ENCODE measurements around the gene AGAP1.
"Not testable (repeated sequence)": the region's sequence is repeated elsewhere in the genome, so short reads cannot be mapped to it uniquely, and the experiment has no call there.

AGAP1 gene

DNA sequence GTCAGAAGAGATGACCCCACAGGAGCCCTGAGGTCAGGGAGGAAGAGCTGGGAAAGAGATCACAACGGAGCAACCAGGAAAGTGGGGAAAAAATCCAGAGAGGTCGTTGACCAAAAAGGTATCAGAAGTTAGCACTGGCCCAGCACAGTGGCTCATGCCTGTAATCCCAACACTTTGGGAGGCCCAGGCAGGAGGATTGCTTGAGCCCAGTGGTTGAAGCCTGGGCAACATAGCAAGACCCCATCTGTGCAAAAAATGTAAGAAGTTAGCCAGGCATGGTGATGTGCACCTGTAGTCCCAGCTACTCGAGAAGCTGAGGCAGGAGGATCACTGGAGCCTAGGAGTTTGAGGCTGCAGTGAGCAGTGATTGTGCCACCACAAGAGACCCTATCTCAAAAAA is 552.9 kb downstream of the AGAP1 start:
- no peak for DNase-seq (ENCODE audit: low spot score)

DNA sequence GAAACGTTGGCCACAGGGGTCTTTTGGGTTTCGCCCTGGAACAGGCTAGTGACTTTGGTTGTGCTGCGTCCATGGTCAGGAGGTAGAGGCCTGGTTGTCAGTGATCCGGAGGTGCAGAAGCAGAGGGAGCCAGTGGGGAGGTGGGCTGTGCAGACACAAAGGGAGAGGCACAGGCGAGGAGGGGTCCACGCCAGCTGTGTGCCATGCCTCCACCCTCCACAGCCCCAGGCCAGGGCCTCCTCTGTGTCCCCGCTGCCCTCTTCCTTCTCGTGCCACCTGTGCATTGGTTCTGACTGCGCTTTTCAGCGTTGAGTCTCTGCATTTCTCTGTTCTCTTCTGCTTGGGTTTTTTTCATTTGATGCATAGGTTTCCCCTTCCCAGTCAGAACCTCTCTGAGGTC is 553.3 kb downstream of the AGAP1 start:
- DNase-seq (ENCODE audit: low spot score) = no peak

DNA sequence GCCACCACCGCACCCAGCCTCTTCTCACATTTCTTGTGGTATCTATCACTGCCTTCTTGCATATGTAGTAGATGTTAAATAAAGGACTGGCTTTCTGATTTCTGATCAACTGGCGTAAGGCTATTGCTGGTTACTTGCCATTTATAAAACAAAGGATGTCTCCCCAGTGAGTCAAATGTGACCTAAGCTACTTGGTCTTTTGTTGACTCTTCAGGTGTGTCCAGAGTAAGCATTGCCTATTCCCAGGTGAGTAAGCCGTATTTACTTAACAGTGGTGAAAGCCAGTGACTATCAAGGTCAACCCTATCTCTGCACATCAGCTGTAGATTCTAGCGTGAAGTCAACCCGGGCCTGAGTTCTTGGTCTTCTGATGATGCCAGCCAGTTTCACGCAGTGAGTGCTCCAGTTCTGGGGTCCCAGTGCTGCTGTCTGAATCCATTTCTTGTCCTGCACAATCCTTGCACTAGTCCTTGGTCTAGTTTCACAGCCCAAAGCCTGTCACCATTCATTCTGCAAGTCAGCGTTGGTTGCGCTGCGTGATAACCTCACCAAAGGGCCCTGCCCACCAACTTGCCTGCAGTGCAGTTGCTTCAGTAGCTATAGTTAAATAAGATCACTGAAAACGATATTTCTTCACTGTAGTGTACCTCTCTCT is 554.2 kb downstream of the AGAP1 start:
- DNase-seq (ENCODE audit: low spot score) = peak; percentile 26

DNA sequence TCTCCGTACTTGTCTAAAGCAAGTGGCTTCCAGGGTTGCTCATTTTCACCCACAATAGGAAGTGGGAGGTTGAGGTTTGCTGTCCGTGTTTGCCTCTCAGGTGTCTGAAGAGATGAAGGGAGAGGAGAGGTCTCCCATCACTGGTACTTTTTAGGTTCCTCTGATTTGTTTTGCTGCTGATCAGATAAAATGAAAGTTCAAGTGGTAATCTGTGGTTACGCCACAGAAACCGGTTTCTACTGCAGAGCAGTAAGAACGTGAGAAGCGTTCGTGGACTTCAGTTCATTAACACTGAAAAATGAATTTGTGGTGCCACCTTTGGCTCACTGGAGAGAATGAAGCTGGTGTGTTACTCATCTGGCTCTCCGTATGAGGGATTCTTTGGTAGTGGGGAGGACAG is 556.1 kb downstream of the AGAP1 start:
- no peak for DNase-seq (ENCODE audit: low spot score)

DNA sequence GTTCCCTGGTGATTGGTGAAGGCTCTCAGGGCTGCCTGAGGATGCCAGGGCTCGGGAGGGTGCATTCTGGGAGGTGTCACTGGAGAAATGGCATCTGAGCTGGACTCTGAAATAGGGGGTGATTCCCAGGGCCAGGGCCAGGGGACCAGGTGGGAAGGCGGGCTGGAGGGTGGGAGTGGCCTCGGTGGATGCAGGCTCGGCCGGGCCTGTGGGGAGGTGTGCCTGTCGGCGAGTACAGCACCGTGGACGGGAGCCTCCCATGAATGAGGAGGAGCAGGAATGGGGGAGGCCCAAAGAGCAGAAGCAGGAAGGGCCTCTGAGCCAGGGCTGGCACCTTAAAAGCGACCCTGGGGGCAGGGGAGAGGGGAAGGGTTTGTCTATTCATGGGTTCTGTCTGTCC is 557.5 kb downstream of the AGAP1 start:
- DNase-seq (ENCODE audit: low spot score) = no peak

DNA sequence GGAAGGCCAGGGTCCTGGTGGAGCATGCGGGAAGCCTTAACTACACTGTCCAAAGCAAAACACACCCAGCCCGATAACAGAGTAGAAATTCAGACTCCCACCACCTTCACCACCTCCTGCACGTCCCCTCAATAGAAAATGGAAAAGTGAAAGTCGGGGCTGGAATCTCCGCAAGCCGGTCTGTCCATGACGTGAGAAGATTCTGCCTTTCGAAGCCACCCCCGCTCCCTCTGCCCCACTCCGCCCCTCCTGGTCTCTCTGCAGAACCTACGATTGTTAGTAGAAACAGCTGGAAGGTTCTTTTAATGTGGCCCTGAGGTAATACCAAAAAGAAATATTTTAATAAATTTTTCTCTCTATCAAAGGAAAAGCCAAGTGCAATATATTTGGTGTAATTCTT is 558.0 kb downstream of the AGAP1 start:
- no peak for DNase-seq (ENCODE audit: low spot score)

DNA sequence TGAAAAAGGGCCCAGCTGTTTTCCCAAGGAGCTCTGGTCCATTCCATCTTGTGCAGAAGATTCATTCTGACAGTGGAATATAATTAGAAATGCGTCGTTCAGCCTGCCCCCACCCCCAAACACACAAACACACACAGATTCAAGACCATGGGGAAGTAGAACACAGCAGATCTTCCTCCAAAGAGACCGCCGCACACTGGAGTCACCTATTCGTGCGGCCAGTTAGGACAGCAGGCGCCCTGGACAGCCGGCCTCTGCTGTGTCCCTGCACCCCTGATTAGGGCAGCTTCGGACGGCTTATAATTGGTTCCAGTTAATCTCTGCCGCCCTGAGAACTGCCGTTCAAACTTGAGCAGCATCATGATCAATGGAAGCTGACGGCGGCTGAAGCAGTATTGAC is 558.4 kb downstream of the AGAP1 start:
- DNase-seq (ENCODE audit: low spot score) = no peak

DNA sequence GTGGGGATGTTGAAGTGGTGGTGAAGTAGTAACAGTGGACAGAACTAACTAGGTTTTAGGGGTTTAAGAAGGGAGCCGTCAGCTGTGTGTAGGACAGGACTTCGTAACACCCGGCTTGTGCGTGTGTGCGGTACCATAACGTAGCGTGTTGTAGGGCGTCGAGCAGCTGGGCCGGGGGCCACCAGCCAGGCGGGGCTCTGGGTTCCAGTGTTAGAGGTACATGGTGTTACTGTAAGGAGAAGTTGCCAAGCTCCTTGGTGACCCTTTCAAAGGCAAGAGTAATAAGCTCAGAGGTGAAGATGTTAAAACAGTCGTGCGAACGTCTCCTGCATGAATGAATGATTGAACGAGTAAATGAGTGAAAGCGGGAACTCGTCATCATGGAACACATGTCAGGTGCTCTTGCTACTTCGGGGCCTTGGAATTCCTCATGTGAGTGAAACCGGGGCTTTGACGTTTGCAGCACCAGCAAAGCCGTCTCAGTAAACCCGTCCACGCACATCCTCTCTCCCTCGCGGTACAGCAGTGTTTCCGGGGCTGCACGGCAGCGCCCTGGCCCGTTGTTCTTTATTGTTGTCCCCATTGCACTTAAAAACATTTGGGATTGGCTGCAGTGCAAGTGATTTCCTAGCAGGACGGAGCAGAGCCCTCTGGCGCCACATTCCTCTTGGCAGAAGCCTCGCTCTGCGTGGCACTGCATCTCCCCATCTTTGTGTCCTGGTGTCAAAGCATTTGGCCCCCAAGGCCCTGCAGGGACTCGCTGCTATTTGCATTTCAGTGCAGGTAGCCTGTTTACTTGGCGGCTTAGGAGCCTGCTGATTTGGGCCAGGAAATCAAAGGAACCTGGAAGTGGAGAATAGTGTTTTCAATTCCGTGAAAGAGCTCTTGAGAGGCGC is 559.3 kb downstream of the AGAP1 start:
- DNase-seq (ENCODE audit: low spot score) = no peak

DNA sequence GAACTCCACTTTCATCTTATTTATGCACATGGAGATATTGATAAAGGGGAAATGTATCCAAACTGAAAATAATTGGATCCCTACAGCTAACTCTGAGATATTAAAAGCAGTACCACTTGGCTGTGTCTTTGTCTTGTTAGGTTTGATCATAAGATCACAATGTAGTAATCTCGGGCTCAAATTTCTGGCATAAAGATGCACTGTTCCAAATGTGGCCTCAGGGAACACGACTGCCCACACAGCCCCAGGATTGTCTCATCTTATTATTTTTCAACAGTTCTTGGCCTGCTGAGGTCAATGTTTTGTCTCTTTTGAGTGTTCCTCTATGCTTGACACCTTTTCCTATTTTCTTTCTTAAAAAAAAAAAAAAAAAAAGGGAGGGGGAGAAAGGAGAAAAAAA is 560.3 kb downstream of the AGAP1 start:
- DNase-seq (ENCODE audit: low spot score) = no peak

DNA sequence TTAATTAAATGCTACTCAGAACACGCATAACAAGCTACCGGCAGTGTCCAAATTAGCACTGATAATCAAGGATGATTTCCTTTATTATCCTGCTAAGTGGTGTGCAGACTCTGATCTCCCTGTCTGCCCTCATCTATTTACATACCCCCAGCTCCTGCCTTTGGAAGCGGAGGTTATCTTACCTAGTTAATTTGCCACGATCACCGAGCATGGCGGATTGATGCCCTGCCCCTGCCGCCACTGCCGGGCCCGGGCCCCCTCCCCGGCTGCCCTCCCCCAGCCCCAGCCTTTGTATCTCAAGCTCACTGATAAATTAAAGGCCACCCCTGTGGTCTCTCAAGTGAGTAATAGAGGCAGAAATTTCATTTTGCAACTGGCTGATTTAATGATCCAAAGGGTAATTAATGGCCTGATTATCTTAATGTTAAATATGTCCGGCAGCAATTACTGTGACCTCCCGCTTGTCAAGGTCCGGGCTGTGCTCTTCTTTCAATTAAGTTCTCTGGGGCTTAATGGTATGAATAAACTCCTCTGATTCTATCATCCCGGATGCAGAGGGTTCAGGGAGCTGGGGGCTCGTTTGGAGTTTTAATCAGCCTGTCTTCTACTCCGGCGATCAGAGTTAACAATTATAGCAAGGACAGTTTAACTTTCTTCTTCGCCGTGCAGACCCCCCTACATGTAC is 560.9 kb downstream of the AGAP1 start:
- DNase-seq (ENCODE audit: low spot score) = no peak

DNA sequence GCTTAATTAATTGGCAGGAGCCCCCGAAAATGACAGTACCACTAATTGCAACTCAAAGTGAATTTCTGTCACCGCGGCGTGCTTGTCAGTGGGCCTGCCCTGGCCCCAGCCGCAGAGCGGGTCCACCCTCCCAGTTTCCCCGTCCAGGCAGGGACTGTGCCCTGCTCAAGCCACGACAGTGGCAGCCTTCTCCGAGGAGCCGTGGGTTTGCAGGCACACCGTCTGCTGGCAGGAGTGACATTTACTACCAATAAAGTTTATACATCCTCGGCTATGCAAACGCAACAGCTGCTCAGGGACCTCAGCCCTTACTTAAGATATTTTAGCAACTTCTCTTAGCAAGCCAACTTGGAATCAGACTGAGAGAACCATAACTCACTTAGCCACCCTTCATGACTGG is 561.6 kb downstream of the AGAP1 start:
- DNase-seq (ENCODE audit: low spot score) = no peak

DNA sequence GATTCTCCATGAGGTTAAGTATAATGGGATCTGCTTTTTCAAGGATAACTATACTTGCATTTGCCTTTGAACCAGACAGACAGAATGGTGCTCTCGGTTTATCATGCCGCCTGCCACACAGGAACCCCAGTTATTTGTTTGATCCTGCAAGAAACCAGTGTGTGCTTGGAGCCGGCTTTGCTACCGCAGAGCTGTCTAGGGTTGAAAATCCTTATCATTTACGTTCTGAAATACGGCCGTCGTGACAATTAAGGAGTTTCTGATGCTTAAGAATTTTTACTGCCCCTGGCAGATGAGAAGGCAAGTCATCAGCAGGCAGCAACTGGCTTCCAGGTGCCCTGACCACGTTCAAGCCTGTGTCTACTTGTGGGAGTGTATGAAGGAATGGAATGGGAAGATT is 562.3 kb downstream of the AGAP1 start:
- DNase-seq (ENCODE audit: low spot score) = no peak

DNA sequence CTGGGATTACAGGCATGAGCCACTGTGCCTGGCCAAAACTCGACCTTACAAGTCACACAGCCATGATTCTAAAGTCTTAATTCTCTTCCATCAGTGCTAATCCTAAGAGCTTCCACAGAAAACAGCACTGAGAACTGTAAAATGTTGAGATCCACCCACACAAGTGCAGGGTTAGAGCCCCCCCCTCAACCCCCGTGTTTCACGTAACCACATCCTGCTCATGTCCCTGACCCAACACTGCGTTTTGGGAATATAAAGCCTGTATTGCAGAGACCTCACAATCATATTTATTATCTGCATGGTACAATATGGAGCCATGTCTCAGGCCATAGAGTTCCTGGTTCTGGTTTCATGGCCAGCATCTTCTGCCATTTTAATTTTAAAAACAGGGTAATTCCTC is 563.5 kb downstream of the AGAP1 start:
- DNase-seq (ENCODE audit: low spot score) = no peak

DNA sequence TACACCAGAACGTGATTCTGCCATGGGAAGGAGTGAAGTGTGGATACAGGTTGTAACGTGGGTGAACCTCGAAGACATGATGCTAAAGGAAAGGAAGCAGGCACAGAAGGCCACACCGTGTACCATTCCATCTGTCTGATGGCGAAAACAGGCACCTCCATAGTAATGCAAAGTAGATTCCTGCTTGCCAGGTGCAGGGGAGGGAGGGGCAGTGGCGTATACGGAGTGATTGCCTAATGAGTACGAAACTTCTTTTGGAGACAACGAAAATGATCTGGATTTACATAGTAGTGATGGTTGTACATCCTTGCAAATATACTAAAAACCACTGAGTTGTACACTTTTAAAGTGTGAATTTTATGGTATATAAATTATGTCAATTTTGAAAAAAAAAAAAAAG is 567.7 kb downstream of the AGAP1 start:
- no peak for DNase-seq (ENCODE audit: low spot score)

DNA sequence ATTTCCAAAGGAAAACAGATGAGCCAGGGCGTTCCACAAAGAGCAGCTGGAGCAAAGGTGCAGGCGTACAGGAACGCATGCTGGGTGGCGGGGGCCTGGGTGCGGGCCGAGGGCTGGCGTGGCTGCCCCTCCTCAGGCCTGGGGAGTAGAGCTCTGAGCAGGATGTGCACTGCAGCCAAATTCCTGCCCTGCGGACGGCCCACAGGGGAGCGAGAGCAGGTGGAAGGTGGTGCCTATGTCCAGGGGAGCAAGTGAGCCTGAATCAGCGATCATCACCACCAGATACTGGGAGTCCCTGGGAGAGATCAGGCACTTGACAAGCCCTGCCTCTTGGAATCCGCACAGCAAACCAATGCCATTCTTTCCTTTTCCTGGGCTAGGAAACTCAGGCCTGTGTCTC is 568.1 kb downstream of the AGAP1 start:
- DNase-seq (ENCODE audit: low spot score) = no peak

DNA sequence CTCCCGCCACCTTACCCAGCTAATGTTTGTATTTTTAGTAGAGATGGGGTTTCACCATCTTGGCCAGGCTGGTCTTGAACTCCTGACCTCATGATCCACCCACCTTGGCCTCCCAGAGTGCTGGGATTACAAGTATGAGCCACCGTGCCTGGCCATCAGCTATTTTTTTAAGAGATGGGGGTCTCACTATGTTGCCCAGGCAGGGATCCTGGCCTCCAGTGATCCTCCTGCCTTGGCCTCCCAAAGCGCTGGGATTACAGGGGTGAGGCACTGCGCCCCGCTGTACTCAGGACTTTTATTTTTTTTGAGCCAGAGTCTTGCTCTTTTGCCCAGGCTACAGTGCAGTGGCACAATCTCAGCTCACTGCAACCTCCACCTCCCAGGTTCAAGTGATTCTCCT is 569.0 kb downstream of the AGAP1 start:
- DNase-seq (ENCODE audit: low spot score) = not testable (repeated sequence)

DNA sequence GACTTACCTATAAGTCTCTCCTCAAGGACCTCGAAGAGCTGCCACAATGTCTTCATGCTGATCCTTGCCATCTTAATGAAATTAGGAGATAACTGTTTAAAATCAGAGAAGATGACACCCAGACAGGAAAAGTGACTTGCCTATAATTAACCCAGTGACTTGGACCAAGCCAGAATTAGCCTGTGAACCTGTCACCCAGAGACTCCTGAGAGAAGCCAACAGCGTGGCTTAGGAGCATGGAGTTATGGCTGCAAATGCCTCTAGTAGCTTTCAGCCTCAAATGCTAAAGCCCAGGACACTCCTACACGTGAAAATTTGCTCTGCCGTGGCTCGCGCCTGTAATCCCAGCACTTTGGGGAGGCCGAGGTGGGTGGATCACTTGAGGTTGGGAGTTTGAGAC is 570.2 kb downstream of the AGAP1 start:
- DNase-seq (ENCODE audit: low spot score) = no peak

DNA sequence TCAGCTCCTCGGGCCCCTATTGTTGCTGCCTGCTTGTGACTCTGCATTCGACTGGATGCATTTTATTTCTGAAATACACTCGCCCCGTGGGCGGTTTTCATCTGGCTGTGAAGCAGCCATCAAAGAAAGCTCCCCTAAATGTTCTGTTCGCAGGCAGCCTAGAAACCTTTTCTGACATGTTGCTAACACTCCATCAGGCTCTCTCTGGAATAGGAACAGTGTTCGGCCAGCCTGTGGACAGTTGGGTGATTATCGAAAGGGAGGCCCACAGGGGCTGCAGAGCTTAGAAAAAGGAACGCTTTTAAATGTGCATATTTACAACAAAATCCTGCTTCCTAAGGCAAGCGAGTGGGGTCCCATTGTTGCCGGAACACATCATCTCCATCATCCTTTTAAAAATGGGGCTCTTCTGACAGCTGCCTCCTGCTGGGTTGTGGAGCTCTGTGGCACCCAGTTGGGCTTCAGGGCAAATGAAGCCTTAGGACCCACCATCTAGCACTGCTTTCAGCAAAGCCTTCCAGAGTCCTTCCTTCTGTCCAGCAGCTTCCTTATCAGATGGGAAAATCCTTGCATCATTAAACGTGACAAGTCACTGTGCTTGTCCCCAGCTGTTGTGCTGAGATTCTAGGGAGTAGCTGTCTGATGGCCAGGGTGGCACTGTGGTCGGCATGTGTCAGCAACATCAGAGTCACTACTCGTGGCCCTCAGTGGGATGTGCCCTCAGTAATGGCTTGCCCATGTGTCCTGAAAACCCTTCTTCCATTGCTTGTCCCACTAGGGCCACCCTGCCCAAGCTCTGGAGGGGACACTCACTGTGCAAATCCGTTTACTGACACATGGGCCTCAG is 571.7 kb downstream of the AGAP1 start:
- DNase-seq (ENCODE audit: low spot score) = no peak

DNA sequence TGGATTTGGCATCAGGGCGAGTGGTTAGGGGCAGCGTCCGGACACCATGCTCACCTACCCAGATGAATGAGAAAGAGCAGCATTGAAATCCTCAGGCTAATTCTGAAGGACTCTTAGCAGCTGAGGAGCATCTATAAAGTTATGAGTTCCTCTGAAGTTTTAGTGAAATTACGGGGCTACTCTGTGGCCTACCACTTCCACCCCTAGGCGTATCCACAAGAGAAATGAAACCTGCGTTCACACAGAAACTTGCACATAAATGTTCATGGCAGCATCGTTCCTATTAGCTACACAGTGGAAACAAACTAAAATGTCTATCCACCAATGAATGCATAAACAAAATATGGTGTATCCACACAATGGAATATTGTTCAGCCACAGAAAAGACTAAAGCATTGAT is 576.4 kb downstream of the AGAP1 start:
- no peak for DNase-seq (ENCODE audit: low spot score)

DNA sequence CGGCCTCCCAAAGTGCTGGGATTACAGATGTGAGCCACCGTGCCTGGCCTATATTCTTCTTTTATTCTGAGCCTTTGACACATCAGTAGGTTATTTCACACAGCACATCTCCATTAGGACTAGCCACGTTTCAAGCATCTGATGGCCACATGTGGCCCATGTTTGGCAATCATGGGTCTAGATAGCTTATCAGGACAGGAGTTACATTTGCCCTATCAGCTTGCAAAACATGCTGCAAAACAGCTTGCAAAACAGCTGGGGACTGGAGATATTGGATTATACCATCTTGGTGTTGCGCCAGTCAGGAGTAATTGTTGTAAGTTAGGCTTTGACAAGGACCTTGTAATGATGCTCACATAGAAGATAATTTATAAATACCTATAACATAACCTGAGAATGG is 579.4 kb downstream of the AGAP1 start:
- no peak for DNase-seq (ENCODE audit: low spot score)

DNA sequence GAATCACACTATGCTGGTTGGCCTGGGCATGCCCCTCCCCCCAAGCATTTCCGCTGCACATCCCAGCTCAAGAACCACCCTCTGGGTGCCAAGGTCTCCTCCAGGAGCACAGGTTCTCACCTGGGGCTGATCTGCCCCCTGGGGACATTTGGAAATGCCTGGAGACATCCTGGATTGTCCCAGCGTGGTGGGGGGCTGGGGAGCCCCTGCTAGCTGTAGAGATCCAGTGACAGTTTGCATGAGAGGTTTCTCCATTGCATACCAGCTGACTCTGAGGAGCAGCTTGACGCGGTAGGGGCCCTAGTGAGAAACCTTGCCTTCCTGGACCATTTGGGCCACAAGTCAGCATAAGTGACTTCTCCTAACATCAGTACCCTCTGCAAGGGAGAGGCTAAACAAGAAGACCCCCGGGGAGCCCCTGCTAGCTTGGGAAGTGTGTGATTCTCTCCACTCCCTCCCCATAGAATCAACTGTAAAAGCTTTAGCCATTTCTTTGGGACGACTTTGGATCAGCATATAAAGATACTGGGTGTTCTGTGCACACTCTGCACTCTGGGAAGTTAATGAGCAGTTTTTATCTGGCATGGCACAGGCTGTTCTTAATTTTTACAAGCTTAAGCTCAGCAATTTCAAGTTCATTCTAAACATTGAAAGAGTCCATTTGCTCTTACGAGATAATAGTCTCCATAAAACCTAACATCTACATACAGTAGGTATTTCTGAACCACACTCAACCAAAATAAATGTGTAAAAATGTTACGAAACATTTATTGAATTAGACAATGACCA is 580.2 kb downstream of the AGAP1 start:
- DNase-seq (ENCODE audit: low spot score) = no peak

All from HuH-7.5 (cell line).